HepG2 (cell line): Measurements from ENCODE around the gene PDLIM4. TPM values are rescaled to one million over a fixed set of nuclear protein-coding genes. Genes with fewer than 3 reads are reported as not detected.

Source experiments
- ATAC-seq: fragments of 200-7000 bp; cut with Tn5 transposase; 3 replicates; pipeline ENCODE4 v1.9.1; 2020; ENCODE audit warnings: mild to moderate bottlenecking, moderate library complexity
- BruUV-seq: library from RNA; stranded (reverse); fragments of 400-500 nt; replicated peaks from 2 replicates; lab custom pipeline; 2021; lab: Mats Ljungman, UMichigan
- CTCF ChIA-PET: fragments of 300-600 bp; formaldehyde crosslinking; extraction: SDS; loops from one replicate; lab custom pipeline; 2021; ENCODE audit warnings: low total read pairs, inconsistent platforms, low intra/inter-chr PET ratio; lab: Yijun Ruan, JAX
- POLR2A ChIA-PET: fragments of 350-600 bp; sonication (Branson Sonifier 250); formaldehyde crosslinking; loops from one replicate; lab custom pipeline; 2020; ENCODE audit warnings: antibody characterized with exemption, inconsistent platforms; lab: Yijun Ruan, JAX
- DNase-seq: peaks from one replicate; pipeline ENCODE4 v3.0.0-alpha.2; 2015; ENCODE audit warnings: low spot score
- FAIRE-seq: peaks from 3 replicates; lab custom pipeline; 2011; peaks lifted over from hg19 to GRCh38; lab: Jason Lieb, UNC
- H2AFZ ChIP-seq: one replicate; pipeline ENCODE4 v1.6.1; 2011; ENCODE audit warnings: low read length, inconsistent platforms
- H3K27ac ChIP-seq: fragments of 300-600 bp; 3 replicates; pipeline ENCODE4 v1.8.0; 2011; ENCODE audit warnings: mixed run types, mild to moderate bottlenecking, mixed read lengths, low read length, inconsistent platforms; ENCODE audit not compliant: insufficient read depth; ENCODE audit errors: extremely low read length
- H3K27me3 ChIP-seq, 2 experiments: fragments of 200-600 bp in 1 of 2; 2 replicates in 1 of 2; 3 replicates in 1 of 2; pipeline versions ENCODE4 v1.6.0 to v1.8.0; 2011; ENCODE audit warnings: low read length in 2 of 2, mild to moderate bottlenecking in 2 of 2, moderate library complexity in 2 of 2, inconsistent platforms in 1 of 2; ENCODE audit not compliant: insufficient read depth in 2 of 2, control insufficient read depth in 1 of 2
- H3K36me3 ChIP-seq, 2 experiments: fragments of 200-600 bp in 1 of 2; replicated peaks in 1 of 2; 2 replicates in 1 of 2; 3 replicates in 1 of 2; pipeline versions ENCODE4 v1.5.1 to v1.8.0; 2011; ENCODE audit warnings: low read length in 2 of 2, inconsistent platforms in 1 of 2; ENCODE audit not compliant: insufficient read depth in 2 of 2, control insufficient read depth in 1 of 2
- H3K4me1 ChIP-seq: 2 replicates; pipeline ENCODE4 v1.5.1; 2012; ENCODE audit warnings: low read length, inconsistent platforms; ENCODE audit not compliant: insufficient read depth
- H3K4me2 ChIP-seq: 2 replicates; pipeline ENCODE4 v1.6.0; 2011; ENCODE audit warnings: low read depth, low read length, inconsistent platforms
- H3K4me3 ChIP-seq, 3 experiments: fragments of 200-600 bp in 1 of 3; sonication (generic), shearing (Covaris generic) in 1 of 3; replicated peaks in 1 of 3; 2 replicates each; pipeline ENCODE4 v1.5.1; 2011 to 2016; ENCODE audit warnings: low read length in 3 of 3, inconsistent platforms in 2 of 3, low read depth in 2 of 3, mild to moderate bottlenecking in 2 of 3, control low read depth in 1 of 3, mixed read lengths in 1 of 3; ENCODE audit not compliant: insufficient read depth in 1 of 3
- H3K79me2 ChIP-seq: one replicate; pipeline ENCODE4 v1.6.1; 2011; ENCODE audit warnings: low read length, inconsistent platforms; ENCODE audit not compliant: insufficient read depth
- H3K9ac ChIP-seq: 2 replicates; pipeline ENCODE4 v1.6.0; 2011; ENCODE audit warnings: mild to moderate bottlenecking, low read depth, low read length, inconsistent platforms; ENCODE audit not compliant: insufficient read depth
- H3K9me3 ChIP-seq: 2 replicates; pipeline ENCODE4 v1.5.1; 2012; ENCODE audit warnings: mild to moderate bottlenecking, low read length
- H4K20me1 ChIP-seq: 2 replicates; pipeline ENCODE4 v1.6.0; 2011; ENCODE audit warnings: inconsistent platforms, mild to moderate bottlenecking, low read length, moderate library complexity; ENCODE audit not compliant: insufficient read depth
- ATF3 ChIP-seq: sonication (generic); formaldehyde crosslinking; IDR thresholded peaks from 2 replicates; pipeline ENCODE4 v1.4.0; 2020; ENCODE audit warnings: missing genetic modification reagents
- E2F5 ChIP-seq: sonication (generic); formaldehyde crosslinking; conservative IDR thresholded peaks from 2 replicates; pipeline ENCODE4 v1.4.0; 2020; ENCODE audit warnings: missing genetic modification reagents
- GATAD1 ChIP-seq: IDR thresholded peaks from 2 replicates; pipeline ENCODE4 v1.6.1; 2016; ENCODE audit warnings: missing genetic modification reagents, missing compliant biosample characterization
- HMGXB4 ChIP-seq, 2 experiments: sonication (generic) in 1 of 2; formaldehyde crosslinking in 1 of 2; IDR thresholded peaks; 2 replicates each; pipeline versions ENCODE4 v1.4.0 to v1.6.1; 2018 to 2020; ENCODE audit warnings: missing genetic modification reagents in 2 of 2, borderline replicate concordance in 1 of 2, low read depth in 1 of 2, mild to moderate bottlenecking in 1 of 2, missing biosample characterization in 1 of 2
- KMT2A ChIP-seq: sonication (generic); formaldehyde crosslinking; IDR thresholded peaks from 2 replicates; pipeline ENCODE4 v1.4.0; 2020; ENCODE audit warnings: missing genetic modification reagents
- SKI ChIP-seq: fragments of 450-650 bp; IDR thresholded peaks from one replicate; pipeline ENCODE4 v1.6.1; 2018; ENCODE audit warnings: mild to moderate bottlenecking; ENCODE audit not compliant: partially characterized antibody
- TAF1 ChIP-seq: sonication (generic); formaldehyde crosslinking; IDR thresholded peaks from 2 replicates; pipeline ENCODE4 v1.4.0; 2020; ENCODE audit warnings: missing genetic modification reagents
- ZNF343 ChIP-seq: sonication (generic); formaldehyde crosslinking; IDR thresholded peaks from 2 replicates; pipeline ENCODE4 v1.4.0; 2020; ENCODE audit warnings: mild to moderate bottlenecking, missing genetic modification reagents
- ZNF543 ChIP-seq: sonication (generic); formaldehyde crosslinking; IDR thresholded peaks from 2 replicates; pipeline ENCODE4 v1.4.0; 2020; ENCODE audit warnings: mild to moderate bottlenecking, missing genetic modification reagents
- ZNF550 ChIP-seq: sonication (generic); formaldehyde crosslinking; IDR thresholded peaks from 2 replicates; pipeline ENCODE4 v1.4.0; 2020; ENCODE audit warnings: mild to moderate bottlenecking, missing genetic modification reagents, borderline replicate concordance
- WGBS: methylation state at CpG from one replicate; pipeline ENCODE4 v1.1.6; 2017; ENCODE audit warnings: low lambda C conversion rate; 5-methylcytosine and 5-hydroxymethylcytosine counted together
- in situ Hi-C: cut with HindIII; loops from 2 replicates; pipeline ENCODE4 v1.10.0; 2017; ENCODE audit warnings: low pct_unique_long_range_greater_than_20kb; ENCODE audit not compliant: extremely low pct_ligation_motif_present
- intact Hi-C: fragments of 100-400 bp; cut with micrococcal nuclease; formaldehyde crosslinking; loops from one replicate; pipeline ENCODE4 v1.10.0; 2022; ENCODE audit not compliant: unreplicated experiment
- polyA plus RNA-seq, 8 experiments: library from polyadenylated mRNA; depleted of rRNA in 3 of 8; stranded (reverse) in 7 of 8; unstranded in 1 of 8; fragments of >200 nt; fragmentation: Illumina TruSeq in 4 of 8; extraction: Trizol in 4 of 8; gene quantifications; 2 replicates each; pipeline versions ENCODE4 v1.2.1 to v1.2.3, GENCODE V29; 2011 to 2016; ENCODE audit warnings: low read depth in 4 of 8, missing spikeins in 1 of 8, mixed read lengths in 1 of 8; ENCODE audit not compliant: insufficient read depth in 1 of 8
- total RNA-seq, 5 experiments: library from RNA; depleted of rRNA; stranded (reverse); fragments of >200 nt; fragmentation: Illumina TruSeq; extraction: Trizol; gene quantifications; 2 replicates each; pipeline ENCODE4 v1.2.3, GENCODE V29; 2016; ENCODE audit warnings: low read depth in 1 of 5

PDLIM4 gene
- total and polyA plus RNA-seq, 2 of the 13 experiments (the other 11 are each of a cell fraction or from before 2014, with no cell fraction given) = 1.1 to 2.3 TPM

- no peak overlapping the region for H3K27ac ChIP-seq
- in situ Hi-C loops = no loop called here
- no peak for DNase-seq
These were observed 3.0 kb upstream of the PDLIM4 start for GRCh38 chr5:132254321-132254977.

GRCh38 chr5:132256086-132256782 is 1.3 kb upstream of the PDLIM4 start:
- no peaks in the 10 kb centered on the region for H3K9me3 ChIP-seq
- POLR2A ChIA-PET = no interaction called here
- CTCF ChIA-PET = no interaction called here
- no peak overlapping the region for H3K27ac ChIP-seq
- no peak overlapping the region for H2AFZ ChIP-seq
- no peaks in the 10 kb centered on the region for H3K79me2 ChIP-seq
- H3K27me3 ChIP-seq = peaks cover 12 to 34% of the 10 kb centered on the region in 2 experiments
- FAIRE-seq = no peak
- no peak overlapping the region for H3K4me2 ChIP-seq
- in situ Hi-C loops (no loop called here), intact Hi-C loops (no loop called here)
- no peak overlapping the region for H3K4me3 ChIP-seq
- no peak overlapping the region for H3K9ac ChIP-seq
- H3K4me1 ChIP-seq = peaks cover 14% of the 10 kb centered on the region
- H3K36me3 ChIP-seq = no peaks in the 10 kb centered on the region
- no peaks in the 10 kb centered on the region for H4K20me1 ChIP-seq
- no peak for DNase-seq
- no TSS peak for BruUV-seq
- WGBS = 92% methylated on average over 4 of the region's 4 CpGs
- no peak for ATAC-seq
- TF ChIP-seq HMGXB4 (CRISPR knock-in tag; IDR thresholded peaks at IDR 0.05; ENCODE audit: borderline replicate concordance in 1 of 2, low read depth in 1 of 2) = no peak
- TF ChIP-seq ZNF543 (CRISPR knock-in tag) = no peak
- no peak for TF ChIP-seq E2F5
- no peak for TF ChIP-seq ATF3
- TF ChIP-seq TAF1 (CRISPR knock-in tag) = no peak

More at GRCh38 chr5:132254321-132254977, 3.0 kb upstream of the PDLIM4 start:
- Histone ChIP-seq H3K4me3 (no peak overlapping the region), H3K36me3 (no peaks in the 10 kb centered on the region), H3K9ac (no peak overlapping the region), H3K9me3 (no peaks in the 10 kb centered on the region), H2AFZ (no peak overlapping the region), H3K4me1 (peaks cover 14% of the 10 kb centered on the region), H3K79me2 (no peaks in the 10 kb centered on the region), H3K4me2 (no peak overlapping the region), H4K20me1 (no peaks in the 10 kb centered on the region; the same call in 1 of the 2 replicates), H3K27me3 (peaks cover 11 to 32% of the 10 kb centered on the region in 2 experiments)
- ATAC-seq = no peak
- ChIA-PET POLR2A (no interaction called here), CTCF (no interaction called here)
- no peak for FAIRE-seq
- intact Hi-C loops = no loop called here
- no TSS peak for BruUV-seq
- no peak for TF ChIP-seq ZNF550 (CRISPR knock-in tag)
- no peak for TF ChIP-seq KMT2A (CRISPR knock-in tag)
- no peak for TF ChIP-seq SKI
- no peak for TF ChIP-seq GATAD1
- TF ChIP-seq ZNF343 = no peak
- WGBS = 37% methylated on average over 4 of the region's 7 CpGs
